ENCODE results near the gene SLX4.

Gene SLX4

GRCh38 chr16:3599121-3599520 lies 12.3 kb downstream of the SLX4 start:
- DNase-seq (ENCODE audit: low read depth, low spot score): no peak
- peaks cover 32% of the 10 kb centered on the region for H3K36me3 ChIP-seq (ENCODE audit: control insufficient read depth, insufficient read depth, low read length)
- no peak overlapping the region for H3K27ac ChIP-seq (ENCODE audit: low read length)
- no peaks in the 10 kb centered on the region for H3K4me1 ChIP-seq (ENCODE audit: control insufficient read depth, insufficient read depth, low read length)
- no CpG with 5 or more reads among the region's 8 CpGs for WGBS (ENCODE audit: insufficient coverage, insufficient read length)
- no peak overlapping the region for H3K4me3 ChIP-seq (ENCODE audit: low read length)
- no peaks in the 10 kb centered on the region for H3K27me3 ChIP-seq (ENCODE audit: control insufficient read depth, insufficient read depth, low read length)
- peaks cover 6% of the 10 kb centered on the region; the same call in 1 of the 2 replicates for H3K9me3 ChIP-seq (ENCODE audit: control insufficient read depth, insufficient read depth, low read length)

GRCh38 chr16:3598236-3598635 lies 13.2 kb downstream of the SLX4 start:
- H3K4me3 ChIP-seq (ENCODE audit: low read length): no peak overlapping the region
- H3K9me3 ChIP-seq (ENCODE audit: control insufficient read depth, insufficient read depth, low read length): peaks cover 6% of the 10 kb centered on the region; the same call in 1 of the 2 replicates
- H3K4me1 ChIP-seq (ENCODE audit: control insufficient read depth, insufficient read depth, low read length): no peaks in the 10 kb centered on the region
- no CpG with 5 or more reads among the region's 12 CpGs for WGBS (ENCODE audit: insufficient coverage, insufficient read length)
- H3K36me3 ChIP-seq (ENCODE audit: control insufficient read depth, insufficient read depth, low read length): peaks cover 28% of the 10 kb centered on the region
- no peak for DNase-seq (ENCODE audit: low read depth, low spot score)
- H3K27ac ChIP-seq (ENCODE audit: low read length): no peak overlapping the region
- H3K27me3 ChIP-seq (ENCODE audit: control insufficient read depth, insufficient read depth, low read length): no peaks in the 10 kb centered on the region

- WGBS (ENCODE audit: insufficient coverage, insufficient read length): no CpG with 5 or more reads among the region's 17 CpGs
- Histone ChIP-seq H3K9me3 (ENCODE audit: control insufficient read depth, insufficient read depth, low read length) (peaks cover 6% of the 10 kb centered on the region; the same call in 1 of the 2 replicates), H3K27me3 (ENCODE audit: control insufficient read depth, insufficient read depth, low read length) (no peaks in the 10 kb centered on the region), H3K4me1 (ENCODE audit: control insufficient read depth, insufficient read depth, low read length) (no peaks in the 10 kb centered on the region), H3K36me3 (ENCODE audit: control insufficient read depth, insufficient read depth, low read length) (peaks cover 27% of the 10 kb centered on the region), H3K27ac (ENCODE audit: low read length) (no peak overlapping the region), H3K4me3 (ENCODE audit: low read length) (no peak overlapping the region)
- DNase-seq (ENCODE audit: low read depth, low spot score): no peak
These were observed 13.7 kb downstream of the SLX4 start for GRCh38 chr16:3597676-3598075.

GRCh38 chr16:3597226-3597625 lies 14.2 kb downstream of the SLX4 start:
- no CpG with 5 or more reads among the region's 10 CpGs for WGBS (ENCODE audit: insufficient coverage, insufficient read length)
- Histone ChIP-seq H3K36me3 (ENCODE audit: control insufficient read depth, insufficient read depth, low read length) (peaks cover 26% of the 10 kb centered on the region), H3K4me1 (ENCODE audit: control insufficient read depth, insufficient read depth, low read length) (no peaks in the 10 kb centered on the region), H3K9me3 (ENCODE audit: control insufficient read depth, insufficient read depth, low read length) (peaks cover 6% of the 10 kb centered on the region; the same call in 1 of the 2 replicates), H3K4me3 (ENCODE audit: low read length) (no peak overlapping the region), H3K27me3 (ENCODE audit: control insufficient read depth, insufficient read depth, low read length) (no peaks in the 10 kb centered on the region), H3K27ac (ENCODE audit: low read length) (no peak overlapping the region)
- DNase-seq (ENCODE audit: low read depth, low spot score): no peak

GRCh38 chr16:3596101-3596861 lies 15.1 kb downstream of the SLX4 start:
- Histone ChIP-seq H3K9me3 (ENCODE audit: control insufficient read depth, insufficient read depth, low read length) (peaks cover 6% of the 10 kb centered on the region; the same call in 1 of the 2 replicates), H3K27me3 (ENCODE audit: control insufficient read depth, insufficient read depth, low read length) (no peaks in the 10 kb centered on the region), H3K4me3 (ENCODE audit: low read length) (no peak overlapping the region), H3K27ac (ENCODE audit: low read length) (no peak overlapping the region), H3K36me3 (ENCODE audit: control insufficient read depth, insufficient read depth, low read length) (peaks cover 22% of the 10 kb centered on the region), H3K4me1 (ENCODE audit: control insufficient read depth, insufficient read depth, low read length) (no peaks in the 10 kb centered on the region)
- no CpG with 5 or more reads among the region's 27 CpGs for WGBS (ENCODE audit: insufficient coverage, insufficient read length)
- no peak for DNase-seq (ENCODE audit: low read depth, low spot score)

GRCh38 chr16:3595521-3596021 lies 15.8 kb downstream of the SLX4 start:
- Histone ChIP-seq H3K27ac (ENCODE audit: low read length) (no peak overlapping the region), H3K4me3 (ENCODE audit: low read length) (no peak overlapping the region), H3K9me3 (ENCODE audit: control insufficient read depth, insufficient read depth, low read length) (peaks cover 6% of the 10 kb centered on the region; the same call in 1 of the 2 replicates), H3K27me3 (ENCODE audit: control insufficient read depth, insufficient read depth, low read length) (no peaks in the 10 kb centered on the region), H3K4me1 (ENCODE audit: control insufficient read depth, insufficient read depth, low read length) (no peaks in the 10 kb centered on the region), H3K36me3 (ENCODE audit: control insufficient read depth, insufficient read depth, low read length) (peaks cover 22% of the 10 kb centered on the region)
- DNase-seq (ENCODE audit: low read depth, low spot score): no peak
- no CpG with 5 or more reads among the region's 19 CpGs for WGBS (ENCODE audit: insufficient coverage, insufficient read length)

- no CpG with 5 or more reads among the region's 11 CpGs for WGBS (ENCODE audit: insufficient coverage, insufficient read length)
- Histone ChIP-seq H3K4me1 (ENCODE audit: control insufficient read depth, insufficient read depth, low read length) (no peaks in the 10 kb centered on the region), H3K4me3 (ENCODE audit: low read length) (no peak overlapping the region), H3K27ac (ENCODE audit: low read length) (no peak overlapping the region), H3K36me3 (ENCODE audit: control insufficient read depth, insufficient read depth, low read length) (peaks cover 20% of the 10 kb centered on the region), H3K9me3 (ENCODE audit: control insufficient read depth, insufficient read depth, low read length) (peaks cover 3% of the 10 kb centered on the region; the same call in 1 of the 2 replicates), H3K27me3 (ENCODE audit: control insufficient read depth, insufficient read depth, low read length) (no peaks in the 10 kb centered on the region)
- DNase-seq (ENCODE audit: low read depth, low spot score): no peak
These were observed 16.3 kb downstream of the SLX4 start for GRCh38 chr16:3595110-3595486.

GRCh38 chr16:3594316-3595109 lies 16.9 kb downstream of the SLX4 start:
- whole genome bisulfite sequencing (ENCODE audit: insufficient coverage, insufficient read length): no CpG with 5 or more reads among the region's 22 CpGs
- Histone ChIP-seq H3K27ac (ENCODE audit: low read length) (no peak overlapping the region), H3K4me1 (ENCODE audit: control insufficient read depth, insufficient read depth, low read length) (no peaks in the 10 kb centered on the region), H3K4me3 (ENCODE audit: low read length) (no peak overlapping the region), H3K36me3 (ENCODE audit: control insufficient read depth, insufficient read depth, low read length) (peaks cover 19% of the 10 kb centered on the region; the same call in 1 of the 2 replicates), H3K27me3 (ENCODE audit: control insufficient read depth, insufficient read depth, low read length) (no peaks in the 10 kb centered on the region), H3K9me3 (ENCODE audit: control insufficient read depth, insufficient read depth, low read length) (no peaks in the 10 kb centered on the region)
- DNase-seq (ENCODE audit: low read depth, low spot score): no peak

GRCh38 chr16:3592559-3592958 lies 18.8 kb downstream of the SLX4 start:
- peaks cover 17% of the 10 kb centered on the region; the same call in 1 of the 2 replicates for H3K36me3 ChIP-seq (ENCODE audit: control insufficient read depth, insufficient read depth, low read length)
- WGBS (ENCODE audit: insufficient coverage, insufficient read length): no CpG with 5 or more reads among the region's 12 CpGs
- no peaks in the 10 kb centered on the region for H3K27me3 ChIP-seq (ENCODE audit: control insufficient read depth, insufficient read depth, low read length)

GRCh38 chr16:3591991-3592390 lies 19.4 kb downstream of the SLX4 start:
- Histone ChIP-seq H3K4me1 (ENCODE audit: control insufficient read depth, insufficient read depth, low read length) (no peaks in the 10 kb centered on the region), H3K36me3 (ENCODE audit: control insufficient read depth, insufficient read depth, low read length) (peaks cover 16% of the 10 kb centered on the region; the same call in 1 of the 2 replicates)

More at GRCh38 chr16:3592559-3592958, 18.8 kb downstream of the SLX4 start:
- H3K9me3 ChIP-seq (ENCODE audit: control insufficient read depth, insufficient read depth, low read length): no peaks in the 10 kb centered on the region
- no peak overlapping the region for H3K27ac ChIP-seq (ENCODE audit: low read length)
- no peak overlapping the region for H3K4me3 ChIP-seq (ENCODE audit: low read length)
- no peak for DNase-seq (ENCODE audit: low read depth, low spot score)
- no peaks in the 10 kb centered on the region for H3K4me1 ChIP-seq (ENCODE audit: control insufficient read depth, insufficient read depth, low read length)

More at GRCh38 chr16:3591991-3592390, 19.4 kb downstream of the SLX4 start:
- no peak overlapping the region for H3K27ac ChIP-seq (ENCODE audit: low read length)
- no CpG with 5 or more reads among the region's 6 CpGs for WGBS (ENCODE audit: insufficient coverage, insufficient read length)
- no peak for DNase-seq (ENCODE audit: low read depth, low spot score)
- no peaks in the 10 kb centered on the region for H3K9me3 ChIP-seq (ENCODE audit: control insufficient read depth, insufficient read depth, low read length)
- no peaks in the 10 kb centered on the region for H3K27me3 ChIP-seq (ENCODE audit: control insufficient read depth, insufficient read depth, low read length)
- no peak overlapping the region for H3K4me3 ChIP-seq (ENCODE audit: low read length)

Measured in iPS DF 6.9 (cell line).